Hepatocyte (in vitro differentiated cells): ENCODE data around the gene INF2.

ENCODE experiments used
- CTCF ChIP-seq: fragments of 200-600 bp; sonication (generic); IDR thresholded peaks from 2 replicates; pipeline ENCODE4 v1.5.1; 2016; ENCODE audit warnings: antibody characterized with exemption, mild to moderate bottlenecking; ENCODE audit not compliant: poor library complexity
- EZH2 ChIP-seq: fragments of 200-600 bp; sonication (generic); IDR thresholded peaks from 2 replicates; pipeline ENCODE4 v1.6.1; 2016; ENCODE audit warnings: antibody characterized with exemption, mild to moderate bottlenecking, borderline replicate concordance
- EZH2phosphoT487 ChIP-seq: fragments of 200-600 bp; sonication (generic); IDR thresholded peaks from one replicate; pipeline ENCODE4 v1.6.1; 2018; ENCODE audit warnings: antibody characterized with exemption, mild to moderate bottlenecking, low read depth, moderate library complexity; ENCODE audit not compliant: unreplicated experiment, severe bottlenecking

GRCh38 chr14:104664588-104664987 lies 24.8 kb upstream of the INF2 start:
- no peak for TF ChIP-seq CTCF
- no peak for TF ChIP-seq EZH2
- TF ChIP-seq EZH2phosphoT487, result no peak
